HUES64 (cell line): ENCODE data around the gene PCDHB12.
A peak's percentile ranks its signal among the peaks of the same experiment; 100 is the strongest.
"Not testable (repeated sequence)": the region's sequence is repeated elsewhere in the genome, so short reads cannot be mapped to it uniquely, and the experiment has no call there.

Experiments
- H3K27ac ChIP-seq: 2 replicates; pipeline ENCODE4 v1.7.0; 2013; ENCODE audit warnings: low read depth, low read length, inconsistent platforms
- H3K27me3 ChIP-seq: 2 replicates; pipeline ENCODE4 v1.6.1; 2013; ENCODE audit warnings: mild to moderate bottlenecking, low read length; ENCODE audit not compliant: insufficient read depth
- H3K36me3 ChIP-seq: 2 replicates; pipeline ENCODE4 v1.6.1; 2013; ENCODE audit warnings: mild to moderate bottlenecking, low read length; ENCODE audit not compliant: insufficient read depth
- H3K4me1 ChIP-seq: 2 replicates; pipeline ENCODE4 v1.6.1; 2013; ENCODE audit warnings: mild to moderate bottlenecking, low read length, moderate library complexity; ENCODE audit not compliant: insufficient read depth
- H3K4me3 ChIP-seq: 2 replicates; pipeline ENCODE4 v1.5.1; 2013; ENCODE audit warnings: mild to moderate bottlenecking, low read length, moderate library complexity
- H3K9ac ChIP-seq: 2 replicates; pipeline ENCODE4 v1.6.1; 2013; ENCODE audit warnings: mild to moderate bottlenecking, low read depth, low read length
- H3K9me3 ChIP-seq: 2 replicates; pipeline ENCODE4 v1.6.1; 2013; ENCODE audit warnings: low read depth, low read length; ENCODE audit not compliant: insufficient read depth
- WGBS: fragments of 150-250, 120-280 bp; methylation state at CpG from one replicate; pipeline ENCODE4 v1.1.7; 2013; ENCODE audit warnings: missing lambda C conversion rate; 5-methylcytosine and 5-hydroxymethylcytosine counted together

Gene PCDHB12

GRCh38 chr5:141245250-141245717 is 36.8 kb downstream of the PCDHB12 start, which contains the start of gene PCDHB15:
Gene PCDHB15 (plus strand): TSS chr5:141245395. CDS start chr5:141245579, 184 bp downstream.
- H3K27ac ChIP-seq = no peak within 1 kb of the TSS
- peaks cover 3% of the 10 kb centered on the region; the same call in 1 of the 2 replicates for H3K36me3 ChIP-seq
- H3K4me3 ChIP-seq = peak within 1 kb of the TSS; percentile 61
- 85% methylated on average over 16 of the region's 16 CpGs for WGBS
- H3K9me3 ChIP-seq = peaks cover 40% of the 10 kb centered on the region
- no peaks in the 10 kb centered on the region for H3K27me3 ChIP-seq
- H3K9ac ChIP-seq = peak within 1 kb of the TSS; percentile 61
- no peaks in the 10 kb centered on the region for H3K4me1 ChIP-seq

GRCh38 chr5:141246971-141247370 is 38.5 kb downstream of the PCDHB12 start:
- H3K27ac ChIP-seq, H3K4me1 ChIP-seq, H3K4me3 ChIP-seq, H3K36me3 ChIP-seq, H3K27me3 ChIP-seq, H3K9ac ChIP-seq: not testable (repeated sequence)
- 92% methylated on average over 22 of the region's 42 CpGs for WGBS
- H3K9me3 ChIP-seq = peaks cover 43% of the 10 kb centered on the region

- not testable (repeated sequence) for H3K27me3 ChIP-seq, H3K4me1 ChIP-seq, H3K36me3 ChIP-seq, H3K9ac ChIP-seq, H3K27ac ChIP-seq, H3K4me3 ChIP-seq
- H3K9me3 ChIP-seq = peaks cover 44% of the 10 kb centered on the region
- 96% methylated on average over 34 of the region's 34 CpGs for WGBS
These were observed 38.9 kb downstream of the PCDHB12 start for GRCh38 chr5:141247434-141247833.

GRCh38 chr5:141250576-141250975 is 42.1 kb downstream of the PCDHB12 start:
- Histone ChIP-seq H3K27me3 (no peaks in the 10 kb centered on the region), H3K36me3 (peaks cover 3% of the 10 kb centered on the region; the same call in 1 of the 2 replicates), H3K27ac (no peak overlapping the region), H3K4me1 (no peaks in the 10 kb centered on the region), H3K9me3 (peaks cover 65% of the 10 kb centered on the region), H3K4me3 (no peak overlapping the region), H3K9ac (no peak overlapping the region)

GRCh38 chr5:141258464-141258863 is 49.9 kb downstream of the PCDHB12 start:
- Histone ChIP-seq H3K36me3 (no peaks in the 10 kb centered on the region), H3K27ac (no peak overlapping the region), H3K4me1 (no peaks in the 10 kb centered on the region), H3K27me3 (no peaks in the 10 kb centered on the region), H3K9me3 (peaks cover 87% of the 10 kb centered on the region), H3K4me3 (no peak overlapping the region; the same call in 1 of the 2 replicates), H3K9ac (no peak overlapping the region)

GRCh38 chr5:141258948-141259347 is 50.4 kb downstream of the PCDHB12 start:
- H3K9me3 ChIP-seq = peaks cover 86% of the 10 kb centered on the region
- no peaks in the 10 kb centered on the region for H3K27me3 ChIP-seq
- H3K27ac ChIP-seq = no peak overlapping the region
- no peaks in the 10 kb centered on the region for H3K4me1 ChIP-seq
- no peak overlapping the region for H3K4me3 ChIP-seq
- no peaks in the 10 kb centered on the region for H3K36me3 ChIP-seq
- H3K9ac ChIP-seq = no peak overlapping the region

GRCh38 chr5:141260458-141261237 is 52.1 kb downstream of the PCDHB12 start:
- no peak overlapping the region for H3K9ac ChIP-seq
- 81% methylated on average over 4 of the region's 5 CpGs for WGBS
- no peaks in the 10 kb centered on the region for H3K4me1 ChIP-seq
- H3K9me3 ChIP-seq = peaks cover 92% of the 10 kb centered on the region
- H3K27ac ChIP-seq = no peak overlapping the region
- no peaks in the 10 kb centered on the region for H3K36me3 ChIP-seq
- H3K4me3 ChIP-seq = 0 out of 2 replicates have a peak overlapping the region, but pooled peaks have one; percentile 13
- H3K27me3 ChIP-seq = no peaks in the 10 kb centered on the region

GRCh38 chr5:141261238-141261546 is 52.7 kb downstream of the PCDHB12 start:
- no peaks in the 10 kb centered on the region for H3K4me1 ChIP-seq
- H3K9ac ChIP-seq = no peak overlapping the region
- no CpG with 5 or more reads among the region's 1 CpG for WGBS
- H3K27me3 ChIP-seq = no peaks in the 10 kb centered on the region
- H3K27ac ChIP-seq = no peak overlapping the region
- H3K4me3 ChIP-seq = no peak overlapping the region
- H3K36me3 ChIP-seq = no peaks in the 10 kb centered on the region
- peaks cover 92% of the 10 kb centered on the region for H3K9me3 ChIP-seq
